ENCODE measurements around the gene PAX5.

PAX5 gene

DNA sequence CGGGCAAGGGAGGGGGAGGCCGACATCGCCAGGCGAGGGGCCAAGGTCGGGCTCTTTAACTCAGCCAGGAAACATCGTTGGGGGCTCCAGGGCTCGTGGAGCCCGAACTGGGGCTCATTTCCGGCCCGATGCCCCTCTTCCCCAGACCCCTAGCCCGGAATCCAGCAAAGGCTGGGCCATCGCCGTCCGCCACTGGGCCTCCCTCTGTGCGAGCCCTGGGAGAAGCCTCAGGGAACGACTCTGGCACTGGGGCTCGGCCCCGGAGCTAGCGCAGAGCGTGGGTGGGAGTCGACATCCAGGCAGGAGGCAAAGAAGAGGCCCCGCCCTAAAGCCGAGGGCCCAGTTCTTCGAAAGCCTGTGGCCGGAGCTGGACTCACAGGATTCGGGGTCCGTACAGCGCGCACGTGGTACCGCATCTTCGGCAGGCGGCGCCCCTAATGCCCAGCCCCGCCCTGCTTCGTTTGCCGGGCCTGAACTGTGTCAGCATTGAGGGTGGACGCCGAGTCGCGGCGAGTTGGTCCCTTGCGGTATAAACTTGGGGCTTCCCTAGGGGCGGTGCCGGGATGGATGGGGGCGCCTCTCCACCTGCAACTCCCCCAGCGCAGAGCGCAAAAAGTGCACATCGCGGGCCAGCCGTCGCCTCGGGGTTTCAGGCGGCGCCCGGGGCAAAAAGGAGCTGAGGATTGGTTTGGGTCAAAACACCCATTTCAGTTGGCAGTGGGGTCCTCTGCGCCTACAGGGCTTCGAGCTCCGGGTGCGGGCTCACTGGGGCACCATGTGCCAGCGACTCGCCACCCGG is 3.6 kb upstream of the PAX5 start:
- no peak for DNase-seq (ENCODE audit: low spot score)

DNA sequence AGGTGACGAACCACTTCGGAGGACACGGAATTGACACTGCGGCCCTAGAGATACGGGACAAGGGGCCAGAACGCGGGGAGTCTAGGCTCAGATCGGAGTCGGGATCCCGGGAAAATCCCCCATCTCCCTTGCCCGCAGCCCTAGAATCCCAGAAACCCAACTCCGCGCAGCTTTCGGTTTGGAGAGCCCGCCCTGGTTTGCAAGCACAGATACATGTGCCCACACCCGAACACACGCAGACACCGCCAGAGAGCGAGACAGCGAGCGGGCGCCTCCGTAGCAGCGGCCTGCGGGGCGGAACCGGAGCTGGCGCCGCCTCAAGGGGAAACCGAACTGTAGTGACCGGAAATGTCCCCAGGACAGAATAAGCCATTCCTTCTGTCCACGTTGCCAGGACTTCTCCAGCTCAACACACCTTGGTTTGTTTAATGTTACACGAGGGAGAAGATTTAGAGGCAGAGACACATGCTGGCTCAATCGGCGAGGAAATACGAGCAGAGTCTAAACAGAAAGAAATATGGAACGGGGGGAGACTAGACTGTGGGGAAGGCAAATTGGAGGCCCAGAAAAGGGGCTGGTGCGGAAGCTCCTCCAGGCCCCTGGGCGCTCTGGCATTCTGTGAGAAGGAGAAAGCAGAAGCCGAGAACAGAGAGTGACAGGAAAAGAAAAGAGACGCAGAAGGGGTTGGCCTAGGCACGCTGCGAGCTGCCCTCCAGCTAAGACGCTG is 2.9 kb upstream of the PAX5 start:
- DNase-seq (ENCODE audit: low spot score) = peak; percentile 21

DNA sequence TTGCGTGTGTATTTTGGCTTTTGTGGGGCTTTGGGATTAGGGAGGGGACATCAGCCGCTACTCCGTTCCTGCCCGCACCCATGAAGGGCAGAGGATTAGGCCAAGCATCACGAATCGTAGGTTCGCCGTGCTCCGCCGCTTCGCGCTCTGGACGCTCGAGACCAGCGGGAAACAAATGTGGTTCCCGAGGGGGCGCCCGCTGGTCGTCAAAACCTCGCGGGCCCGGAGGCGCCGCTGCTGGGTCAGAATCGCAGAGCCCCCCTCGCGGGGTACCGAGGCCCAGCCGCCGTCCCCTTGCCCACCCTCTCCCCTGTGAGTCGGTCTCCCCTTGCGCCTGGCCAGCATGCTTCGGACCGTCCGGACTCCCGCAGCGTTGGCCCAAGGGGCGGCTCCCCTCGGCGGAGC is 2.3 kb upstream of the PAX5 start:
- DNase-seq (ENCODE audit: low spot score) = no peak

- no peak for DNase-seq (ENCODE audit: low spot score)
These were observed 1.7 kb upstream of the PAX5 start for GRCh38 chr9:37035648-37036370.

DNA sequence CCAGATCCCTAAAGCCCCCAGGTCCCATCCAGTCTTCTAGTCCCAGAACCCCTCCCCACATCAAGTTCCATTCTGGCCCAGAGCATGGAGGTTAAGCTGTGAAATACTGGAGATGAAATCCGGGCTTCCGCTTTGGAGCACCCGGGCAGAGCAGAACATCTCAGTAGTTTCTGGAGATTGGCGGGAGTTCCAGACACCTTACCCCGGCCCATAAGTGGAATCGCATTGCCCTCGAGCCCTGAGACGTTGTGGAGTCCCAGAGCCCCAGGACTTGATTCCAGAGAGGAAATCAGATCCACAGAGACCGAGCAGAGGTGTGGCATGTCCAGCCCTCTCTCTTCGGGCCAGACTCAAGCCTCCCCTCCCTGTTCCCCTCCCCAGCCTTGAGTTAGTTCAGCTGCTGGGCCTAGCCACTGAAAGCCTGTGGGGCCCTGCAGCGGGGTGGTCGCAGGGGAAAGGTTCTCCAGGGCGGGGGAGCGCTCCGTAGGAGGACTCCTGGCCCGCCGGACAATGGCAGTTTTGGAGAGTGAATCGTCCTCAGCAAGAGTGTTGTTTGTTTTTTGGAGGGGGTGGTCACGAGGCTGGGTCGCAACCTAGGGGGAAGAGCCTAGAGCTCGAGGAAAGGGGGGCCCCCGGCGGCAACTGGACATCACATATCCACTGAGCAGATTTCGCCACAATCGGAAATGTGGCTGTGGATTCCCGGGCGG is 1.0 kb upstream of the PAX5 start:
- DNase-seq (ENCODE audit: low spot score) = no peak

DNA sequence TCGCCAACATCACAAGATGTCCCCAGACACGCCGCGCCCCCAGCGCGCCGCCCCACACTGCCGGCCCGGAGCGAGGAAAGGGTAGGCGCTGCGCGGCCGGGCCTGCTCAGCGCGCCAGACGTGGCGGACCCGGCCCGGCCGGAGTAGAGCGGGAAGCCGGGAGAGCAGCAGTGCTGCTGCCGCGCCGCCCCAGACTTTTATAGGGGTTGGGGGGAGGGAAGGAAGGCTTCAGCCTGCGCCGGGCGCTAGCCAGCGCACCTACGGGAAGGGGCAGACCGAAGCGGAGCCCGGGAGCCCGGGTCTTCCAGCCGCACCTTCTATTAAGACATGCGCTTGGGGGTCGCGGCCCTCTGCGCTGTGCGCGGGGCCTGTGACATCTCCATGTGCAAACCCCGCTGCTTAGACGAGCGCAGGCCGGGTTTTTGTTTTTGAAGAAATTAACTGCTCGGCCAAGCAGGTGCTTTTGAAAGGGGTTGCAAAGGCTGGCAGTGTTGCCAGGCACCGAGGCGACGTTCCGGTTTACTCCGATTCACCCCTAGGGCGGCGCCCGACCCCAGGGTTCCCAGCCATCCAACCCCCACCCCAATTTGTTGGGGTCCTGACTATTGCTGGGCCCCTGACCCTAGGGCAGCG is 353 bp upstream of the PAX5 start:
- no peak for DNase-seq (ENCODE audit: low spot score)

DNA sequence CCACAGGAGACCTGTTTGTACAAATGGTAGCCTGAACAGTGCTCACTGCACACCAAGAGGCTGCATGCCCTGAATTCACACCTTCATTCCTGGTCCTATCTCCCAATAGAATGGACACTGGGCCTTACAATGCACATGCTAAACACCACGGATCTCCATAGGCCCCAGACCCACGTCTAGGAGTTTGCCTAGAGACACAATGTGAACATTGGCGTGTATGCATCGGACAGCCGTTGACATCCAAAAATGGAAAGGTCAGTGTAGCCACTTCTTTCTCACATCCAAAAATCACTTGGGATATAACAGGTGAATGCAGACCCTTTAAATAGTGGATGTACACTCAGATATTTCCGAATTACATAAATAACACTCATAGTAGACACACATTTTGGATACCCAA is 927 bp downstream of the PAX5 start:
- DNase-seq (ENCODE audit: low spot score) = no peak

DNA sequence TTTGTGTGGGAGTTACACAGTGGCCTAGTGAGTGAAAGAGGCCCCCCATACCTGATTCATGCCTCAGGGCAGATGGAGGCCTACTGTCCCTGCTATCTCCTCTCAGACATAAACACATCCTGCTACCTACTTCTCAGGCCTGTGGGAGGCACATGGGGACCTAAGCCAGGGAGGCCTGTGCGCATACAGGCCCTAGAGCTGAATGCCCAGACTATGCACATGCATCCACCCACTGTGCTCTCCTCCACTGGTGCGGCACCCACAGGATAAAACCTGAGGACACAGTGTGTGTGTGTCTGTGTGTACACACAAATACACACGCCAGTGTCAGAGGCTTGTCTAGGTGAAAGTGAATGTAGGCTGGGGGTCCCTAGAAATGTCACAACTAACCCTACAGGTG is 1.4 kb downstream of the PAX5 start:
- DNase-seq (ENCODE audit: low spot score) = no peak

DNA sequence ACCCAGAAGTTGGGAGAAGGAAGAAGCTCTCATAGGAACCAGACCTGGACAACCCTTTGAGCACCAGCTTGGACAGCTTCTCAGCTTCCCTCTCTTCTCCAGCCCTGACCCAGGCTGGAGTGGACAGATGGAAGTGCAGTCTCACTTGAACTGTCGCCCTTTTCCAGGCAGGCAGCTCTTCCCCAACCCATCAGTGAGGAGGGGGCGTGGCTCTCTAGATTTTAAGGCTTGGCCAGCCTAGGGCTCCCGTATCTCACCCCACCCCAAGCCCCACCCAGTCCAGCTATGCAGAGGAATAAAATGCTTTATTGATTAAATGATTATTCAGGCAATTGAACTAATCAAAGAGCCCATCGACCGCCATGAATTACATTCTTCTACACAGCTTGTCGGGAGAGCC is 2.2 kb downstream of the PAX5 start:
- no peak for DNase-seq (ENCODE audit: low spot score)

DNA sequence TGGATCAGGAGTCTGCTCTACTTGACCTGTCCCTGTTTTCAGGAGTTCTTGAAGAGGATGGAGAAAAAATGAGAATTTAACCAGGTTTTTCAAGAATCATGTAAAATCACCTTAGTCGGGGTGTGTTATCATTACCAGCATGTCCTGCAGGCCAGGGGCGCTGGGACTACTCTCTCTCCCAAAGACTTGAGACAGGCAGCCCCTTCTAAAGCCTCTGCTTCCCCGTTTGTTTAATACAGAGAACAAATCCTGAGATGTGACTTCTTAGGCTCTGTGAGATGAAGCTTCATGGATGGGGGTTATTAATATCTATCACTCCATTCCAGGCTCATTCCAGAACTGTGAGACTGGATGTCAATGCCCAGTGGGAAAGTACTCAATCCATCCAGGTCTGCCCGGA is 3.0 kb downstream of the PAX5 start:
- no peak for DNase-seq (ENCODE audit: low spot score)

DNA sequence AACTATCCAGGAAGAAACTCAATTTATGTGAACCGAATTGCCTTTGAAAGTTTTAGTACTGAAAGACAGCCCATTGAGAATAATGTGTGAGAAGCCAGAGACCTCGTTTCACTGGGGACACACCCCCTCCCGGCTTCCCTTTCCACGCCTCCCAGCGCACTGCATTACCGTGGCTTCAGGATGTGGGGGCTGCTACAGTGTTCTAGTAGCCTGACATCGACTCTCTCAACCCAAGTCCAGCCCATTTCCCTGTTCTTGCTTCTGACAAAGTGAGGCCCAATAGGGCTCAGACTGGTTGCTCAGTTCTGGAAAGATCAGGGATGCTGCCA is 3.5 kb downstream of the PAX5 start:
- DNase-seq (ENCODE audit: low spot score) = no peak

GRCh38 chr9:37029776-37030610 is 4.1 kb downstream of the PAX5 start:
- no peak for DNase-seq (ENCODE audit: low spot score)

- DNase-seq (ENCODE audit: low spot score) = no peak
These were observed 4.7 kb downstream of the PAX5 start for GRCh38 chr9:37029304-37029775.

- DNase-seq (ENCODE audit: low spot score) = no peak
These were observed 5.5 kb downstream of the PAX5 start for GRCh38 chr9:37028420-37029031.

- peak; percentile 70 for DNase-seq (ENCODE audit: low spot score)
These were observed 6.3 kb downstream of the PAX5 start for GRCh38 chr9:37027582-37028419.

DNA sequence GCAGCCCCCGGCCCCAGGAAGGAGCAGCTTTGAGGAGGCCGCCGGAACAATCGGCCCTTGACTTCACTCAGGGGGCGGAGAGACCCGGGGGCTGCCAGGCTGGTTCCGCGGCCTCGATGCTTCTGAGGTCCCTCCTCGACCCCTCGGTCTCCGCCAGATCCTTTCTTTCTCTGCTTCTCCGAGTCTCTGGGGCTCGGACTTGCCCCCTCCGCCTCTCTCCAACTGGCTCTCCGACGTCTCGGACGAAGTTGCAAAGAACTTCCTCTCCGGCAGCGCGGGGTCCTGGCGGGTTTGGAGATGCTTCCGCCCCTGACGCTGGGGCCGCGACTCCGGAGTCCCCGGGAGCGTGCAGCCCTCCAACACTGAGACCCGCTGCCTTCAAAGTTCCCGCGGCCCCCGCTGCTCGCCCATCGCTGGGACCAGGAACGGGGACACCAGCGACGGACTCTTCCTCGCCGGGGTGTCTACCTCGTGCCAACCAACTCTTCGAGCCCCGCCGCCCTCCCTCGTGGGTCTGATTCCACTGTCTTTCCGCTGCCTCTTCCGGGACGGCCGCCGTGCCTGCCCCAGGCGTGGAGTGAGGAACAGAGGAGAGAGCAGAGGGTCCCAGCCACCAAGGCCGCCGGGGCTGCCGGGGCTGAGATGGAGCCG is 7.0 kb downstream of the PAX5 start:
- DNase-seq (ENCODE audit: low spot score) = no peak

- no peak for DNase-seq (ENCODE audit: low spot score)
These were observed 7.7 kb downstream of the PAX5 start for GRCh38 chr9:37026113-37026930.

DNA sequence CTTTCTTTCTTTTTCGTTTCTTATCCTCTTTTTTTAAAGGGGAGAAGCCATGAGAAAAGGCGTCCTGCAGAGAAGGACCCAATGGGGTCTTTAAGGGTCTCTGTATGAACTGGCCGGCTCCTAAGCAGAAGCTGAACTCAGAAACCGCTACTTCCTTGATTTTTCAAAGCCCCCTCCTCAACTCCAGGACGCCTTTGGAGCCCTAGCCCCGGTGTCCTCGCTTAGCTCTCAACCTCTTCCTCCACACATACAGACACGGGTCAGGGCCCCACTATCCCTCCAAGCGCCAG is 8.3 kb downstream of the PAX5 start:
- no peak for DNase-seq (ENCODE audit: low spot score)

All from CD4-positive, alpha-beta T cell treated with Interleukin-6 at 100 ng/mL for 8 hours (primary cell).